Psoas muscle (tissue), 8 donors: ENCODE measurements around the gene LDAH. TPM values are rescaled to one million over a fixed set of nuclear protein-coding genes. Genes with fewer than 3 reads are reported as not detected.

ENCODE experiments used
- ATAC-seq, 4 donors: fragments of 200-7000 bp; cut with Tn5 transposase; one replicate each; pipeline ENCODE4 v1.9.1; 2020; ENCODE audit warnings: moderate library complexity in 3 of 4, mild to moderate bottlenecking in 2 of 4
- DNase-seq, 2 donors: peaks; one replicate each; pipeline ENCODE4 v3.0.0-alpha.2; 2020
- H3K27ac ChIP-seq: fragments of 200-600 bp; one replicate; pipeline ENCODE4 v1.8.0; 2022
- H3K27me3 ChIP-seq, 3 donors: fragments of 200-600 bp in 1 of 3; one replicate each; pipeline versions ENCODE4 v1.6.1 to v1.8.0; 2013 to 2022; ENCODE audit warnings: low read length in 2 of 3, mild to moderate bottlenecking in 2 of 3, moderate library complexity in 1 of 3; ENCODE audit not compliant: insufficient read depth in 3 of 3
- H3K36me3 ChIP-seq, 2 donors: fragments of 200-600 bp in 1 of 2; one replicate each; pipeline versions ENCODE4 v1.6.1 to v1.8.0; 2013 to 2022; ENCODE audit warnings: low read depth in 1 of 2, mild to moderate bottlenecking in 1 of 2, moderate library complexity in 1 of 2; ENCODE audit not compliant: insufficient read depth in 1 of 2
- H3K4me1 ChIP-seq: fragments of 200-600 bp; one replicate; pipeline ENCODE4 v1.8.0; 2022
- H3K4me3 ChIP-seq: fragments of 200-600 bp; one replicate; pipeline ENCODE4 v1.8.0; 2022; ENCODE audit warnings: mild to moderate bottlenecking
- H3K9me3 ChIP-seq: fragments of 200-600 bp; one replicate; pipeline ENCODE4 v1.8.0; 2022
- CTCF ChIP-seq: fragments of 200-600 bp; IDR thresholded peaks from one replicate; pipeline ENCODE4 v1.8.0; 2022; ENCODE audit warnings: antibody characterized with exemption
- WGBS, 3 donors: extraction: QIAGEN DNeasy Blood & Tissue Kit; methylation state at CpG; one replicate each; pipeline versions ENCODE4 v1.1.6 to v1.1.7; 2013; 5-methylcytosine and 5-hydroxymethylcytosine counted together
- intact Hi-C, 2 donors: fragments of 100-400 bp; cut with DNase I; formaldehyde crosslinking; loops; one replicate each; pipeline versions ENCODE4 v1.11.0 to v1.14.2; 2022
- polyA plus RNA-seq, 3 donors: library from polyadenylated mRNA; stranded (reverse); fragments of 200-250 nt; gene quantifications; one replicate each; pipeline ENCODE4 v1.2.3, GENCODE V29; 2013
- total RNA-seq, 4 donors: library from RNA; stranded (reverse); fragmentation: NEBNext Ultra II Directional in 2 of 4; extraction: Animal tissue kit (Norgen Biotek cat#: 25700) in 2 of 4; gene quantifications; one replicate each; pipeline versions ENCODE4 v1.2.1 to v1.2.4, GENCODE V29; 2021 to 2023
- donor health status: healthy with polysubstance abuse.
- donor health status: DM: no; HTN: no; CAD: no; lungs with moderate emphysema.
- donor health status: Bipolar disorder and iron deficiency.
- donor health status: healthy.
- donor health status: DM: yes; HTN: yes; CAD: no.
- donor health status: DM: no; HTN: no; CAD: no.
- donor health status: DM: no; HTN: no; CAD: no.
- donor health status: DM: yes; HTN: yes; CAD: no.

LDAH gene
- total and polyA plus RNA-seq, 7 donors = 0.56 to 1.9 (median 1.6) TPM

GRCh38 chr2:20684581-20685063, 138.3 kb downstream of the LDAH start:
- no peak overlapping the region for H3K4me3 ChIP-seq
- H3K4me1 ChIP-seq = no peaks in the 10 kb centered on the region
- H3K27ac ChIP-seq = no peak overlapping the region
- TF ChIP-seq CTCF = no peak
- DNase-seq (no peak), ATAC-seq (no peak)
- H3K36me3 ChIP-seq = peaks cover 0 to 6% of the 10 kb centered on the region in 2 donors
- intact Hi-C loops = no loop called here
- no peaks in the 10 kb centered on the region for H3K9me3 ChIP-seq
- WGBS, 3 donors = 84 to 91% (median 89%) methylated on average over 6 of the region's 6 CpGs
- H3K27me3 ChIP-seq = no peaks in the 10 kb centered on the region

GRCh38 chr2:20682167-20682920, 140.6 kb downstream of the LDAH start:
- Histone ChIP-seq H3K36me3 (peaks cover 0 to 6% of the 10 kb centered on the region in 2 donors), H3K4me3 (no peak overlapping the region), H3K27me3 (no peaks in the 10 kb centered on the region), H3K4me1 (no peaks in the 10 kb centered on the region), H3K9me3 (no peaks in the 10 kb centered on the region), H3K27ac (no peak overlapping the region)
- DNase-seq (no peak), ATAC-seq (no peak)
- TF ChIP-seq CTCF = peak; percentile 10
- intact Hi-C loops = no loop called here
- WGBS, 3 donors = 80 to 89% (median 86%) methylated on average over 7 of the region's 7 CpGs

- Histone ChIP-seq H3K4me3 (no peak overlapping the region), H3K4me1 (no peaks in the 10 kb centered on the region), H3K27ac (no peak overlapping the region), H3K36me3 (peaks cover 0 to 6% of the 10 kb centered on the region in 2 donors), H3K9me3 (no peaks in the 10 kb centered on the region), H3K27me3 (no peaks in the 10 kb centered on the region)
- intact Hi-C loops = no loop called here
- ATAC-seq (no peak), DNase-seq (no peak)
- 78 to 87% (median 85%) methylated on average over 10 of the region's 10 CpGs for WGBS, 3 donors
- no peak for TF ChIP-seq CTCF
Measured at GRCh38 chr2:20680744-20681375, 142.0 kb downstream of the LDAH start.

GRCh38 chr2:20678780-20679179, 144.1 kb downstream of the LDAH start:
- DNase-seq (no peak), ATAC-seq (no peak)
- no peak for TF ChIP-seq CTCF
- Histone ChIP-seq H3K4me3 (no peak overlapping the region), H3K4me1 (no peaks in the 10 kb centered on the region), H3K27me3 (peaks cover 0 to 9% (median 0%) of the 10 kb centered on the region in 3 donors), H3K9me3 (no peaks in the 10 kb centered on the region), H3K27ac (no peak overlapping the region), H3K36me3 (no peaks in the 10 kb centered on the region)
- intact Hi-C loops = loop anchor here in 1 of 2 donors (5.0 kb wide), 1 partner anchor 439 kb away; no protein-coding TSS in a partner anchor
- 84 to 100% (median 88%) methylated on average over 2 of the region's 2 CpGs for WGBS, 3 donors
